Tibial artery (tissue), 4 donors: Measurements from ENCODE around the gene GCLC.

ENCODE experiments used
- DNase-seq, 2 donors: peaks; one replicate each; pipeline ENCODE4 v3.0.0-alpha.2; 2019
- H3K27ac ChIP-seq, 2 donors: fragments of 200-600 bp; sonication (generic) in 1 of 2; 1 replicate in 1 of 2; 2 replicates in 1 of 2; pipeline ENCODE4 v1.5.1; 2018 to 2019; ENCODE audit warnings: mild to moderate bottlenecking in 1 of 2
- H3K27me3 ChIP-seq, 2 donors: fragments of 200-600 bp; sonication (generic) in 1 of 2; one replicate each; pipeline versions ENCODE4 v1.5.1 to v1.6.0; 2016 to 2019
- H3K36me3 ChIP-seq, 3 donors: fragments of 200-600 bp; sonication (generic) in 2 of 3; one replicate each; pipeline ENCODE4 v1.5.1; 2016 to 2019; ENCODE audit warnings: mild to moderate bottlenecking in 2 of 3
- H3K4me1 ChIP-seq, 4 donors: fragments of 200-600 bp; sonication (generic) in 2 of 4; 1 replicate in 3 of 4; 2 replicates in 1 of 4; pipeline ENCODE4 v1.5.1; 2016 to 2019
- H3K4me3 ChIP-seq, 2 donors: fragments of 200-600 bp; sonication (generic) in 1 of 2; 1 replicate in 1 of 2; 2 replicates in 1 of 2; pipeline ENCODE4 v1.5.1; 2018 to 2019; ENCODE audit warnings: mild to moderate bottlenecking in 2 of 2
- H3K9me3 ChIP-seq, 3 donors: fragments of 200-600 bp; sonication (generic) in 1 of 3; one replicate each; pipeline ENCODE4 v1.5.1; 2016 to 2019
- intact Hi-C: fragments of 100-400 bp; cut with DNase I; formaldehyde crosslinking; loops from one replicate; pipeline ENCODE4 v1.15.0; 2023; ENCODE audit warnings: low total_unique reads
- TF ChIP-seq, protein P1 (sequence below), 2 experiments: fragments of 200-600 bp in 1 of 2; fragments of 450-650 bp in 1 of 2; IDR thresholded peaks; one replicate each; pipeline ENCODE4 v1.5.1; 2017 to 2019; ENCODE audit warnings: antibody characterized with exemption in 2 of 2, mild to moderate bottlenecking in 1 of 2, moderate library complexity in 1 of 2

The GCLC gene

DNA sequence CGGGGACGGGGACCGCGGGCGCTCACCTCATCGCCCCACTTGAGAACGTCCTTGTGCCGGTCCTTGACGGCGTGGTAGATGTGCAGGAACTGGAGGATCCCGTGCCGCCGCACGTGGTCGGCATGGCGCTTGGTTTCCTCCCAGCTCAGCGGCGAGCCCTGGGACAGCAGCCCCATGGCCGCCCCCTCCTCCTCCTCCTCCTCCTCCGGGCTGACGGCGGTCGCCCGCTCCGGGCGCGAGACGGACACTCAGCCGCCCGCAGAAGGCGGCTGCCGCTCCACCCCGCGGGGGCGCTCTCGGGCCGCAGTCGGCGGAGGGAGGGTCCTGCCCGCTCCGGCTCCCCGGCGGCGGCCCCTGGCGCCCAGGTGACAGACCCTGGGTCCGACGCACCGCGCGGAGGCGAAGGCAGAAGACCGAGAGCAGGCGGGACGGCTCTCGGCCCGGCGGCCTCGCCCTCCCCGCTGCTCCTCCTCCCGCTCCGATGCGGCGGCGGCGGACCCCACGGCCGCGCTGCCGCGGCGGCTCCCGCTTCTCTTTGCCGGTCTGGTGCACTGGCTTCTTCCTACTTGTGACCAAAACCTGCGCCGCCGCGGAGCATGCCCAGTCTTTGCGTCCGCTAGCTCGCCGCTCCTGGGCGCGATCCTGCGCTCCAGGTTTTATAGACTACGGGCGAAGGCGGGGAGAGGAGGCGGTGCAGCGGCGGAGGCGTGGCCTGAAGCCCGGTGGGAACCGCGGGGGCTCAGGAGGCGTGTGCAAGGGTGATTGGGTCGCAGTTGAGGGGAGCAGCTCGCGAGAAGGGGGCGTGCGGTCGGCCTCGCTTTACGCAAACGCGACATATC lies at the start of gene GCLC:
Gene GCLC (minus strand): TSS at position 632 of the 839 bp plus-strand sequence. CDS start 456 bp downstream, at position 176.
- H3K4me3 ChIP-seq: peak within 1 kb of the TSS; percentile 80 to 97
- peak within 1 kb of the TSS; percentile 91 to 95 for H3K27ac ChIP-seq
- TF ChIP-seq, protein P1, sequence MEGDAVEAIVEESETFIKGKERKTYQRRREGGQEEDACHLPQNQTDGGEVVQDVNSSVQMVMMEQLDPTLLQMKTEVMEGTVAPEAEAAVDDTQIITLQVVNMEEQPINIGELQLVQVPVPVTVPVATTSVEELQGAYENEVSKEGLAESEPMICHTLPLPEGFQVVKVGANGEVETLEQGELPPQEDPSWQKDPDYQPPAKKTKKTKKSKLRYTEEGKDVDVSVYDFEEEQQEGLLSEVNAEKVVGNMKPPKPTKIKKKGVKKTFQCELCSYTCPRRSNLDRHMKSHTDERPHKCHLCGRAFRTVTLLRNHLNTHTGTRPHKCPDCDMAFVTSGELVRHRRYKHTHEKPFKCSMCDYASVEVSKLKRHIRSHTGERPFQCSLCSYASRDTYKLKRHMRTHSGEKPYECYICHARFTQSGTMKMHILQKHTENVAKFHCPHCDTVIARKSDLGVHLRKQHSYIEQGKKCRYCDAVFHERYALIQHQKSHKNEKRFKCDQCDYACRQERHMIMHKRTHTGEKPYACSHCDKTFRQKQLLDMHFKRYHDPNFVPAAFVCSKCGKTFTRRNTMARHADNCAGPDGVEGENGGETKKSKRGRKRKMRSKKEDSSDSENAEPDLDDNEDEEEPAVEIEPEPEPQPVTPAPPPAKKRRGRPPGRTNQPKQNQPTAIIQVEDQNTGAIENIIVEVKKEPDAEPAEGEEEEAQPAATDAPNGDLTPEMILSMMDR (IDR thresholded peaks at IDR 0.05): peak; percentile 57 to 67
- H3K4me1 ChIP-seq: peaks cover 0 to 42% (median 19%) of the 10 kb centered on the region in 4 donors
- intact Hi-C loops: loop anchor here (5.0 kb wide), 1 partner anchor 253 kb away; the partner anchor contains the start of gene LRRC1
- H3K27me3 ChIP-seq: no peaks in the 10 kb centered on the region
- DNase-seq: peak; percentile 96 to 97
- H3K9me3 ChIP-seq: no peaks in the 10 kb centered on the region
- H3K36me3 ChIP-seq: no peaks in the 10 kb centered on the region

DNA sequence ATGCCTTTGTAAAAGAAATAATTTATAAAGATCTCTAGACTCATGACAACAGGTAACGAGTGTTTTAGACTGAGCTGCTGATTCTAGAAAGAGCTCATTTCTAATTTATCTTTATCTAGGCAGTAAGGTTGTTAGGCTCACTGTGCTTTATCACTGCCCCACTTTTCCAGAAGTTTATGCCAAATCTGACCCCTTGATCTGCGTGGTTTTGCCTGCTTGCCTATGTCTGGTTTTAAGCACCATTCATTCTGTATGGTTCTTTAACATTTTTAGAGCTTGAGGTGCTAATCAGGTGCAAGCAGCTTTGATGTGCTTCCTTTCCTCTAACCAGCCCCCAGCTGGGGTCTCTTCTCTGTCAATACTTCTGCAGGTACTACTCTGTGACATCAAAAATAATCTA lies 49.7 kb upstream of the GCLC start:
- TF ChIP-seq, protein P1 (IDR thresholded peaks at IDR 0.05): no peak
- H3K36me3 ChIP-seq: no peaks in the 10 kb centered on the region
- intact Hi-C loops: no loop called here
- no peaks in the 10 kb centered on the region for H3K9me3 ChIP-seq
- no peak for DNase-seq
- no peak overlapping the region for H3K27ac ChIP-seq
- H3K4me1 ChIP-seq: no peaks in the 10 kb centered on the region
- H3K4me3 ChIP-seq: no peak overlapping the region
- no peaks in the 10 kb centered on the region for H3K27me3 ChIP-seq

DNA sequence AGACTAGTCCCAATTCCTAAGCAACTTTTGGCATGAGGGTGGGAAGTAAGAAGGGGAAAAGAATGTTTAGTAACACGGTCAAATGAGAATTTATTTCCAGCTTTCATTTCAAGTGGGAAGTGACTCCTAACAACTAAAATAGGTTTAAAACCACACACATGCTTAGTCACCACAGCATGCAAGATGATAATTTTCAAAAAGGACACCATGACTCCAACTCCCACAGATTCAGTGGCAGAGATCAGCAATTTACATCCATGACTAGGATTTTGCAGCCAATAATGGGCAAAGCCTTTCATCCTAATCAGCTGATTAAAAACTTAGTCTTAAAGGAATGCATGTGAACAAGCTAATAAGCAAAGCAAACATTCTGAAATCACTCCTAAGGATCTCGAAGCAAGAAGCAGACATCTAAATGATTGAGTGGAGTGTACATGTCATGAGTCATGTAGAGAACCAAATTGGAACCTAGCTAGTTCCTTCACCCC lies 48.1 kb upstream of the GCLC start:
- TF ChIP-seq, protein P1 (IDR thresholded peaks at IDR 0.05): no peak
- no peaks in the 10 kb centered on the region for H3K27me3 ChIP-seq
- no peak overlapping the region for H3K4me3 ChIP-seq
- H3K9me3 ChIP-seq: no peaks in the 10 kb centered on the region
- intact Hi-C loops: no loop called here
- no peaks in the 10 kb centered on the region for H3K4me1 ChIP-seq
- no peak for DNase-seq
- no peak overlapping the region for H3K27ac ChIP-seq
- no peaks in the 10 kb centered on the region for H3K36me3 ChIP-seq

DNA sequence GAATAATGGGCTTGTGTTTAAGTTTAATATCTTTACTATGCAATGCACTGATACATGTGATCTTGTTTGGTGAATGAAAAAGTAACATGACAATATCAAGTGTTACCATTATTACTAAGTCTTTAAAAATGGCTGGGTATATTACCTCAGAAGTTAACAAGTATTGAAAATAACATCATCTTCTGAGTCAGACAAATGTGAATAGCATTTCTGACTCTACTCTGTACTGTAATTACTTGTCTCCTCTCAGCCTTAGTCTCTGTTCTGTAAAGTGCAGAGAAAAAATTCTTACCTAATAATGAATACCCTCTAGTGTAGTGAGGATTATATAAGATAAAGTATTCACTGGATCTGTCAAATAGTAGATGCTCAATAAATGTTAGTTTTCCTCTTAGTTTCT lies 47.0 kb upstream of the GCLC start:
- no peaks in the 10 kb centered on the region for H3K36me3 ChIP-seq
- intact Hi-C loops: no loop called here
- H3K9me3 ChIP-seq: no peaks in the 10 kb centered on the region
- no peak overlapping the region for H3K27ac ChIP-seq
- no peak overlapping the region for H3K4me3 ChIP-seq
- H3K4me1 ChIP-seq: no peaks in the 10 kb centered on the region
- TF ChIP-seq, protein P1 (IDR thresholded peaks at IDR 0.05): no peak
- H3K27me3 ChIP-seq: no peaks in the 10 kb centered on the region
- DNase-seq: no peak

DNA sequence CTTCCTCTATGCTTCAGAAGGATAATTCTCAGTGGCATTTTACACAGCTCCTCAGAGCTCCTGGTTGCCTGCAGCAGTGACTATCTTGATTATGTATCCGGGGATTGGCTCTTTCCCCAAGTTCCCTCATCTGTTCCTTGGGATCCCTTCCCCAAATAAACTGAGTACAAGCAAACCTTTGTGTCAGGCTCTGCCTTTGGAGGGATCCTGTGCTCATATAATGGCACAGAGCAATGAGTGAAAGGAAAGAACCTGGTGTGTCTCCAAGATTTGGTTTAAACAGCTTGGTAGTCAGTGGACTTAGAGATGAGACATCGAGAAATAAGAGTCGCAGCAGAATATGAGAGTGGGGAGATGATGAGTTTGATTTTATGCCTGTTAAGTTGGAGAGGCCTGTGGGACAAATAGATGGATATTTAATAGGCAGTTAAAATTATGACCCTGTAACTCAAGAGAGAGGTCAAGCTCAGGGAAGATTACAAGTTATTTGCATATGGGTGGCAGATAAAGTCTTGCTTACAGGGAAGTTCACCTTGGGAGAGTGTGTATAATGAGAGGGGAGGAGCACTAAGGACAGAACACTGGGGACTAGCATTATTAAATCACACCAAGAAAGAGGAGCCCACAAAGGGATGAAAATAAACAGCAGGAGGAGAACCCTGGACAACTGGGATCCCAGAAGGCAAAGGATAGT lies 44.1 kb upstream of the GCLC start:
- Histone ChIP-seq H3K36me3 (no peaks in the 10 kb centered on the region), H3K27me3 (no peaks in the 10 kb centered on the region), H3K4me1 (no peaks in the 10 kb centered on the region), H3K4me3 (no peak overlapping the region), H3K27ac (no peak overlapping the region), H3K9me3 (no peaks in the 10 kb centered on the region)
- intact Hi-C loops: no loop called here
- DNase-seq: no peak
- TF ChIP-seq, protein P1 (IDR thresholded peaks at IDR 0.05): no peak
